ENCODE data around the gene GAST.

Gene GAST

GRCh38 chr17:41707803-41708669 is 4.1 kb upstream of the GAST start:
- DNase-seq (ENCODE audit: low spot score): no peak

DNA sequence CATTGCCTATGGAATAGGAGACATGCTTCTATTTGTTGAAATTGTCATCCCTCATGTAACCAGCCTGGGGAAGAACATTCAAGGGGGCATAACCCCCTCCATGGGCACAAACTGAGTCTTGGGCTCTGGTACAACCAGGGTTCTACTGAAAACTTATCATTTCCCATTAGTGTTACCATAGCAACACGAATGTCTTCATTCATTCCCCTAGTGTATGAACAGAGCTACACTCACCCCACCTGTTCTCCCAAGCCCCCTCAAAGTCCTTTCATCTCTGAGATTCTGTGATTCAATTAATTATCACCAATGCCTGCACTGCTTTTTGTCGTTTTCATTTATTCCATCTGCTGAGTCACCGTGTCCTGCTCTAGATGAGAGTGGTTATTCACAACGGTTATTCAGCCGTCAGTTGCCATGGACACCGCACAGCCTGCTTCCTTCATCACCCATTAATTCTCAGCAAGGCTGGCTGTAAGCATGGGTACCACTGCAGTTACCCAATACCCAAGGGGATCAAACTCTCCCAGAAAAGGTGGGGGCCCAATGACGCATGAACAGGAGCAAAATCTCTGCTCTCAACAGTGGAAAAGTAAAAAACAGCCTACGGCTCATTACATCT is 1.6 kb upstream of the GAST start:
- no peak for DNase-seq (ENCODE audit: low spot score)

GRCh38 chr17:41717408-41718286 is 5.5 kb downstream of the GAST start:
- DNase-seq (ENCODE audit: low spot score): no peak

- DNase-seq (ENCODE audit: low spot score): no peak
Observed at GRCh38 chr17:41718287-41718645, 6.1 kb downstream of the GAST start.

- DNase-seq (ENCODE audit: low spot score): no peak
Observed at GRCh38 chr17:41722231-41722630, 10.1 kb downstream of the GAST start.

DNA sequence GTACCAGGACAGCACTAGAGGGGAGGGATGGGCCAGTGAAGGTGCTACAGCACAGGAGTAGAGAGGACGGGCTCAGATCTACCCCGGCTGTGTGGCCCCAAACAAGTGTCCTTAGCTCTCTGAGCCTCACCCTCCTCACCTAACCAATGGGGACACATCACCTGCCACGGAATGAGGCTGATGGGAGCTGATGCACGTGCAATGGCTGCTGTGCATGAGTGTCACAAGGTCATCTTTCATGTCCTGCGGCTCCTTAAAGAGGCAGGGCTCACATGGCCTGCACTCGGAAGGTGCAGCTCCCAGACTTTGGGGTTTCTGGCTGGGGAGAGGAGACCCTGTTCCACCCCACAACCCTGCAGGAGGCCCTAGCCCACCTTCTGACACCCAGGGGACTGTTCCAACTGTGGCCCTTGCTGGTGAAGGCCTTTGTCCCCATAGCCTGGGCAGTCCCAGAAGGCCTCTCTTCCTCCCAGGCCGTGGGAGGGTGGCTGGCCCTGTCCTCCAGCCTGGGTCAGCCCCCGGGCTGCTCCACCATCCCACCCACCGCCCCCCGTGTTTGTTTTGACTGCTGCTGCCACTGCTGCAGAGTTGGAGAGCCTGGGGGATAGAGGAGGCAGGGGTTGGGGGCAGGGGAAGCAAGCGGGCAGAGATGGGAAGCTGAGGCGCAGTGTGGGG is 11.8 kb downstream of the GAST start:
- no peak for DNase-seq (ENCODE audit: low spot score)

DNA sequence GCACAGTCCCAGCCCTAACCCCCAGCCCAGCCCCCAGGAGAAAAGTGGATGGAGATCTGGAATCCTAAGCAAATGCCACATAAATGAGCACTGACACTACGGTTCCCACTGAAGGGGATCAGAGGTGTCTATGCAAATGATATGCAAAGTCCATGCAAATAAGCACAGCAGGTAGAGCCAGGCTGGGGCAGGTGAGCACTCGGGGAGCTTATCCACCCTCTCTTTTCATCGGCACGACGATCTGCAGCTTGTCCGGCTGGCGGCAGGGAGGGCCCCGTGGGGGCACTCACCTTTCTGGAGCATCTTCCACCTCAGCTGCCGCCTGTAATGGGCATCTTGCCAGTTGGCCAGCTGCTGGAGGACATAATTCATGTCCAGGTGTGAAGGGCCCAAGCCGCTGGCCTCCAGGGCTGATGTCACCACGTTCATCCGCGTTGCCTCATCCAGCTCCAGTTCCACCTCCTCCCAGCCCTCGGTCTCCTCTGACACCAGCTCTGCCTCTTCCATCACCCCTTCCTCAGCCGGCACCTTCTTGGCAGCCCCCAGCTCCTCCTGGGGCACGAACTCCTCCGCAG is 12.4 kb downstream of the GAST start:
- DNase-seq (ENCODE audit: low spot score): no peak

GRCh38 chr17:41725134-41725533 is 13.0 kb downstream of the GAST start:
- no peak for DNase-seq (ENCODE audit: low spot score)

- DNase-seq (ENCODE audit: low spot score): no peak
Observed at GRCh38 chr17:41728056-41728455, 15.9 kb downstream of the GAST start.

GRCh38 chr17:41730479-41730878 is 18.3 kb downstream of the GAST start:
- DNase-seq (ENCODE audit: low spot score): no peak

GRCh38 chr17:41731836-41732235 is 19.7 kb downstream of the GAST start:
- DNase-seq (ENCODE audit: low spot score): no peak

DNA sequence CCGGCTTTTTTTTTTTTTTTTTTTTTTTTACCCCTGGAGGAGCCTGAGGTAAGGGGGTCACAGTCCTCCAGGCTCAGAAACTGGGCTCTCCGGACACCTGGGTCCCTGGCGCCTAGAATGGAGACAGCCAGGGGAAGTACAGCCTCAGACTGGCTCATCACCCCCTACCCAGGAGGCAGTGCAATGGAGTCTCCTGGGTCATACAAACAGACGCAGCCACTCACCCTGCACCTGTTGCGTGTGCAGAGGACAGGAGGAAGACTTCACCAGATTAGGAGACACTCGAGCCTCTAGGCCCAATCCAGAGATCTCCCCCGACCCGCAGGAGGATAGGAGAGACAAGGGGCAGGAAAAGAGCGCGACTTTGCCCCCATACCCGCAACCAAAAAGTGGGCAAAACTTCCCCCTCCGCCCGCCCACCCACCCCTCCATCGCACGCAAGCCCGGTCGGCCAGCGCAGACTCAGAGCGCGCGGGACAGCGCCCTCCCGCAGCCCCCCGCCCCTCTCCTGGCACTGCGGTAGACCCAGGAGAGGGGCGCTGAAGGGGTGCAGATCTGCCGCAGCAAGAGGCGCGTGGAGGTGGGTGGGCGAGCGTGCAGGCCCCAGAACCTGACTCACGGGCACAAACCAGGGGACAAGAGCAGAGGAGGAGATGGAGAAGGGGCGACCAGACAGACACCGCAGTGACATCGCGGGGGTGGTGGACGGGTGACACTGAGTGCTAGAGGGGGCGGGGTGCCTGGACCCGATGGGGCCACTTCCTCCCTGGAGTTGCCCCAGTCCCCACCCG is 21.4 kb downstream of the GAST start:
- DNase-seq (ENCODE audit: low spot score): no peak

DNA sequence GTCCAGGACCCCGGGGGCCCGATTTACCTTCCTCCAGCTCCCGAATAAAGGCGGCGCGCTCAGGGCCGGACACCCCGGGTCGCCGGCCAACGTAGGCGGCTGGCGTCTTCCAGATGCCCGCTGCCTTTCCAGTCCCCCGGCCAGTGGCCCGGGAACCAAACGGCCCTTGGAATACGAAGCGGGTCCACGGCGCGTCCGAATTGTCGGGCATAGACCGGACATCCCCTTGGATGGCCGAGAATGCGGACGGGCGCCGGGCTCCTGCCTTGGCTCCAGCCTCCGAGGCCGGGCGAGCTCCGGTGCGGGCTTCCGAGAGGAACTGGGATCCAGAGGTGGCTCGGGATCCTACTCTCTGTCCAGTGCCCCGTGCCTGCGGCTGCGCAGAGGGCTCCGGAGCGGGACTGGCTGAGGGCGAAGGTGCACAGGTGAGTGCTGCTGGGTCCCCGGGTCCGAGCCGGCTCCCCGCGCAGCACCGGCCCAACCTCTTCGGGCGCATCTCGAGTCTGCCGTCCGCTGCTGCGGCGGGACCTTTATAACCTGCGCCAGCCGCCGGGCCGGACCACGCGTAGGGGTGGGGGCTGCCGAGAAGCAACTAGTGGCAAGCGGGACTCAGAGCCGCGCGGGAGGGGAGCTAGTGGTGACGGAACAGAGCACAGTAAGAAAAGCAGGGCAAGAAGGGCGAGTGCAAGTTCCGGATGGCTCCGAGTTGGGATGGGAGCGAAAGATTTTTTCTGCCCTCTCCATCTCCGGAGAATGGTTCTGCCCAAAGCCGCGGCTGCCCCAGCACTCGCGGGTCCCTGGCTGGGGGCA is 22.2 kb downstream of the GAST start, which contains the start of gene HAP1:
TSS of gene HAP1 (minus strand) at position 505 of the 810 bp plus-strand sequence. CDS start at position 496, 9 bp downstream.
- peak; percentile 87 for DNase-seq (ENCODE audit: low spot score)

- no peak for DNase-seq (ENCODE audit: low spot score)
Observed at GRCh38 chr17:41734949-41735313, 22.8 kb downstream of the GAST start.

- no peak for DNase-seq (ENCODE audit: low spot score)
Observed at GRCh38 chr17:41735744-41736143, 23.6 kb downstream of the GAST start.

- no peak for DNase-seq (ENCODE audit: low spot score)
Observed at GRCh38 chr17:41736983-41737679, 25.0 kb downstream of the GAST start.

DNA sequence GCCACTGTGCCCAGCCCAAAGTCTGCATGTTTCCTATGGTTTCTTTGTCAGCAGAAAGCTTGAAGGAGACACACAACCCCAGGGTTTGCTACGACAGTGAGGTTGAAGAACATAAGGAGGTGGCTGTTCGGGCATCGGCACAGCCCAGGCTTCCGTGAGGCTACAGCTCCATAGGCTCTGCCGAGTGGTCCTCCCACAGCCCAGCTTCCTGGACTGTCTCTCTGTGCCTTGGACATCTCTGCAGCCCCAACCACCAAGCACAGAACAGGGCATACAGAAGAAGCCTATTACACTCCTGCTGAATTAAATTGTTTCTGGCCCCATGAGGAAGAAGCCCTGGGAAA is 25.5 kb downstream of the GAST start:
- DNase-seq (ENCODE audit: low spot score): no peak

GRCh38 chr17:41738077-41738800 is 26.1 kb downstream of the GAST start:
- DNase-seq (ENCODE audit: low spot score): peak; percentile 90

GRCh38 chr17:41738801-41739112 is 26.6 kb downstream of the GAST start:
- no peak for DNase-seq (ENCODE audit: low spot score)

All from iPS-NIHi11 (cell line).